Measurements from ENCODE around the gene MRPL37.
"Not testable (repeated sequence)": the region's sequence is repeated elsewhere in the genome, so short reads cannot be mapped to it uniquely, and the experiment has no call there.

MRPL37 gene

DNA sequence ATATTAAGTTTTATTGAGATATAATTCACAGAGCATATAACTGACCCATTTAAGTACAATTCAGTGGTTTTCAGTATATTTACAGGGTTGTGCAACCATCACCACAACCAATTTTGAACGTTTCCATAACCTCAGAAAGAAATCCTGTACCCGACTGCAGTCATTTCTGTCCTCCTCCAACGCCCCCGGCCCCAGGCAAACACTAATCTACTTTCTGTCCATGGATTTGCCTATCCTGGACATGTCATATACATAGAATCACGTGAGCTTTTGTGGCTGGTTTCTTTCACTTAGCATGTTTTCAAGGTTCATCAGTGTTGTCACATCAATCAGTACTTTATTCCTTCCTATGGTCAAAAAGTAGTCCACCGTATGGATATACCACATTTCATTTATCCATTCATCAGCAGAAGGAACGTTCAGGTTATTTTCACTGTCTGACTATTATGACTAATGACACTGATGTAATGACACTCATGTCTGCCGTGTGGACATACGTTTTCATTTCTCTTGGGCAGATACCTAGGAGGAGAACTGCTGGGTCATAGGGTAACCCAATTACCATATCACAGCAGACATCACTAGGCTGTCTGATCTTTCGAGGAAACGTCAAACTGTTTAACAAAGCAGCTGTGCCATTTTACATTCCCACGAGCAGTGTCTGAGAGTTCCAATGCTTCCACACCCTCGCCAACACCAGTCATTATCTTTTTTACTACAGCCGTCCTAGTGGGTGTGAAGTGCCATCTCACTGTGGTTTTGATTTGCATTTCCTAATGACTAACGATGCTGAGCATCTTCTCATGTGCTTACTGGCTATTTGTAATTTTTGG, 30.8 kb downstream of the MRPL37 start:
- H3K27ac ChIP-seq: no peak overlapping the region
- TF ChIP-seq ZFX (IDR thresholded peaks at IDR 0.05; ENCODE audit: borderline replicate concordance): no peak
- TF ChIP-seq, protein P1, sequence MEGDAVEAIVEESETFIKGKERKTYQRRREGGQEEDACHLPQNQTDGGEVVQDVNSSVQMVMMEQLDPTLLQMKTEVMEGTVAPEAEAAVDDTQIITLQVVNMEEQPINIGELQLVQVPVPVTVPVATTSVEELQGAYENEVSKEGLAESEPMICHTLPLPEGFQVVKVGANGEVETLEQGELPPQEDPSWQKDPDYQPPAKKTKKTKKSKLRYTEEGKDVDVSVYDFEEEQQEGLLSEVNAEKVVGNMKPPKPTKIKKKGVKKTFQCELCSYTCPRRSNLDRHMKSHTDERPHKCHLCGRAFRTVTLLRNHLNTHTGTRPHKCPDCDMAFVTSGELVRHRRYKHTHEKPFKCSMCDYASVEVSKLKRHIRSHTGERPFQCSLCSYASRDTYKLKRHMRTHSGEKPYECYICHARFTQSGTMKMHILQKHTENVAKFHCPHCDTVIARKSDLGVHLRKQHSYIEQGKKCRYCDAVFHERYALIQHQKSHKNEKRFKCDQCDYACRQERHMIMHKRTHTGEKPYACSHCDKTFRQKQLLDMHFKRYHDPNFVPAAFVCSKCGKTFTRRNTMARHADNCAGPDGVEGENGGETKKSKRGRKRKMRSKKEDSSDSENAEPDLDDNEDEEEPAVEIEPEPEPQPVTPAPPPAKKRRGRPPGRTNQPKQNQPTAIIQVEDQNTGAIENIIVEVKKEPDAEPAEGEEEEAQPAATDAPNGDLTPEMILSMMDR (IDR thresholded peaks at IDR 0.05): no peak

- not testable (repeated sequence) for H3K27ac ChIP-seq
These were observed 33.2 kb downstream of the MRPL37 start for GRCh38 chr1:54233196-54233595.

DNA sequence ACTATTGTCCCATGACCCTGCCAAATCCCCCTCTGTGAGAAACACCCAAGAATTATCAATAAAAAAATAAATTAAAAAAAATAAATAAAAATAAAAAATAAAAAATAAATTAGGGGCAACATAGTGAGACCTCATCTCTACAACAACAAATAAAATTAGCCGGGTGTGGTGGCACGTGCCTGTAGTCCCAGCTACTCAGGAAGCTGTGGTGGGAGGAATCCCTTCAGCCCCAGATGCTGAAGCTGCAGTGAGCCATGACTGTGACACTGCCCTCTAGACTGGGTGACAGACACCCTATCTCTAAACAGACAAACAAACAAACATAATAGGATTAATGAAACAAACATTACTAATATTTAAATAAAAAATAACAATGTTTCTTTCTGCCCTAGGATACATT, 34.3 kb downstream of the MRPL37 start:
- H3K27ac ChIP-seq: peak overlapping the region; percentile 18; the same call in 1 of the 2 replicates
- TF ChIP-seq, protein P1 (IDR thresholded peaks at IDR 0.05): no peak
- TF ChIP-seq ZFX (IDR thresholded peaks at IDR 0.05; ENCODE audit: borderline replicate concordance): no peak

DNA sequence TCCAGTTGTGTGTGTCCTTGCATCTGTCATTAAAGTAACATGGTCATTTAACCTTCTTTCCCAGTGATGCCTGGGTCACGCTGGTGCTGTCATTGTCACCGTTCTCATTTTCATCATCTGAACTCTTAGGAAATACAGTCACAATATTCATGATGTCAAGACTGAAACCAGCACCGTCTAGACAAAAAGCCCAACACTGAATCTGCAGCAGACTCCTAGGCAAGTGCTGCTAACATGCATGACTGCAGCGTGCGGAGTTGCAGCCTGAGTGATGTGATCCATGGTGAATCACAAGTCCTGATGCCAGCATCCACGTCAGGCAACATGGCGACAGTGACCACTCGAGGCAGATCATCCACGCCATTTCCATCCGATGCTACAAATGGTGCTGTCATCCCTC, 37.6 kb downstream of the MRPL37 start:
- TF ChIP-seq, protein P1 (IDR thresholded peaks at IDR 0.05): no peak
- no peak for TF ChIP-seq ZFX (IDR thresholded peaks at IDR 0.05; ENCODE audit: borderline replicate concordance)
- no peak overlapping the region for H3K27ac ChIP-seq

- no peak for TF ChIP-seq ZFX (IDR thresholded peaks at IDR 0.05; ENCODE audit: borderline replicate concordance)
- TF ChIP-seq, protein P1 (IDR thresholded peaks at IDR 0.05): no peak
- no peak overlapping the region for H3K27ac ChIP-seq
These were observed 38.5 kb downstream of the MRPL37 start for GRCh38 chr1:54238353-54239034.

- TF ChIP-seq ZFX (IDR thresholded peaks at IDR 0.05; ENCODE audit: borderline replicate concordance): no peak
- TF ChIP-seq, protein P1 (IDR thresholded peaks at IDR 0.05): no peak
- no peak overlapping the region for H3K27ac ChIP-seq
These were observed 39.0 kb downstream of the MRPL37 start for GRCh38 chr1:54239035-54239383.

DNA sequence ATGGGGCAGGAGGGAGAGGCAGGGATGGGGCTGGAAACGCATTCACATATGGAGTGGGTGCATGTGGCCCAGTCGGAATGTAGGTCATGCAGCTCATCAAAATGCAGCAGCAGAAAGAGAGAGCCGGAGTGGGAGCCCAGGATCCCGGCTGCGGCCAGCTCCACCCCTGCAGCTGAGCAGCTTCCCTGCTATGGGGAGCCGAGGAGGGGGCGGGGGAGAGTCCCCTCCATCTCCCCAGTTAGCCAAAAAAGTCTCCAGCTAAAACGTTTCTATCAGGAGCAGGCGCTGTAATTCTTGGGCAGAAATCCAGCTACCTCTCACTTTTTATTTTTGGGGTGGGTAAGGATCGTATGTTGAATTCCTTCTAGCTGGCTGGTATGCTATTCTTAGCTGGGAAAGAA, 39.7 kb downstream of the MRPL37 start:
- TF ChIP-seq ZFX (IDR thresholded peaks at IDR 0.05; ENCODE audit: borderline replicate concordance): no peak
- TF ChIP-seq, protein P1 (IDR thresholded peaks at IDR 0.05): no peak
- H3K27ac ChIP-seq: no peak overlapping the region

Data from 22Rv1 (cell line).